SK-N-SH treated with all-trans-retinoic acid at 6 μM for 48 hours (cell line): Measurements from ENCODE around the gene KLHL40.

Experiments
- ARNTL ChIP-seq: fragments of 450-650 bp; formaldehyde crosslinking; IDR thresholded peaks from 2 replicates; pipeline ENCODE4 v1.5.0; 2020; ENCODE audit warnings: low read depth, mild to moderate bottlenecking, moderate library complexity, borderline replicate concordance
- BACH2 ChIP-seq: fragments of 250-450 bp; sonication (Bioruptor Pico); IDR thresholded peaks from 2 replicates; pipeline ENCODE4 v1.9.0; 2021; ENCODE audit warnings: mild to moderate bottlenecking, borderline replicate concordance
- CREB5 ChIP-seq: fragments of 250-450 bp; sonication (Bioruptor Pico); IDR thresholded peaks from 2 replicates; pipeline ENCODE4 v1.5.1; 2020; ENCODE audit warnings: low read depth, mild to moderate bottlenecking, moderate library complexity
- CSDC2 ChIP-seq: fragments of 250-450 bp; sonication (Bioruptor Pico); IDR thresholded peaks from 2 replicates; pipeline ENCODE4 v1.5.0; 2020; ENCODE audit warnings: mild to moderate bottlenecking, moderate library complexity
- ISL1 ChIP-seq: fragments of 250-450 bp; sonication (Bioruptor Pico); IDR thresholded peaks from 2 replicates; pipeline ENCODE4 v2.1.2; 2022; ENCODE audit warnings: mild to moderate bottlenecking, moderate library complexity
- PATZ1 ChIP-seq: fragments of 250-450 bp; sonication (Bioruptor Pico); IDR thresholded peaks from 2 replicates; pipeline ENCODE4 v1.8.0; 2020; ENCODE audit warnings: mild to moderate bottlenecking, moderate library complexity, borderline replicate concordance
- PPARA ChIP-seq: fragments of 250-450 bp; sonication (Bioruptor Pico); IDR thresholded peaks from 2 replicates; pipeline ENCODE4 v1.5.0; 2020; ENCODE audit warnings: mild to moderate bottlenecking, borderline replicate concordance
- RARB ChIP-seq: fragments of 250-450 bp; sonication (Bioruptor Pico); IDR thresholded peaks from 2 replicates; pipeline ENCODE4 v1.8.0; 2021; ENCODE audit warnings: mild to moderate bottlenecking, moderate library complexity
- SNAI2 ChIP-seq: fragments of 250-450 bp; sonication (Bioruptor Pico); IDR thresholded peaks from 2 replicates; pipeline ENCODE4 v1.5.0; 2020; ENCODE audit warnings: mild to moderate bottlenecking, moderate library complexity
- TOX ChIP-seq: fragments of 250-450 bp; sonication (Bioruptor Pico); IDR thresholded peaks from 2 replicates; pipeline ENCODE4 v1.8.0; 2021; ENCODE audit warnings: mild to moderate bottlenecking, moderate library complexity, borderline replicate concordance
- ZC3H10 ChIP-seq: fragments of 250-450 bp; sonication (Bioruptor Pico); IDR thresholded peaks from 2 replicates; pipeline ENCODE4 v1.5.1; 2021; ENCODE audit warnings: mild to moderate bottlenecking, moderate library complexity
- ZFP30 ChIP-seq: fragments of 450-650 bp; formaldehyde crosslinking; IDR thresholded peaks from 2 replicates; pipeline ENCODE4 v1.5.0; 2022; ENCODE audit warnings: mild to moderate bottlenecking, moderate library complexity
- ZNF70 ChIP-seq: fragments of 450-650 bp; formaldehyde crosslinking; IDR thresholded peaks from 2 replicates; pipeline ENCODE4 v1.5.0; 2020; ENCODE audit warnings: mild to moderate bottlenecking, moderate library complexity
- ZNF8 ChIP-seq: fragments of 450-650 bp; formaldehyde crosslinking; IDR thresholded peaks from 2 replicates; pipeline ENCODE4 v1.5.0; 2020; ENCODE audit warnings: mild to moderate bottlenecking, moderate library complexity

GRCh38 chr3:42664438-42664803, 20.9 kb upstream of the KLHL40 start:
- TF ChIP-seq PATZ1 (CRISPR knock-in tag): no peak
- TF ChIP-seq ISL1: no peak
- TF ChIP-seq TOX: no peak
- no peak for TF ChIP-seq PPARA (CRISPR knock-in tag)
- TF ChIP-seq ARNTL (CRISPR knock-in tag): no peak
- TF ChIP-seq CSDC2 (CRISPR knock-in tag): no peak
- no peak for TF ChIP-seq ZNF70 (CRISPR knock-in tag)
- TF ChIP-seq RARB (CRISPR knock-in tag): no peak
- TF ChIP-seq BACH2: no peak
- no peak for TF ChIP-seq ZFP30 (CRISPR knock-in tag)
- no peak for TF ChIP-seq ZC3H10 (CRISPR knock-in tag)
- no peak for TF ChIP-seq CREB5 (CRISPR knock-in tag)
- no peak for TF ChIP-seq SNAI2 (CRISPR knock-in tag)
- TF ChIP-seq ZNF8 (CRISPR knock-in tag): no peak
